Stimulated activated CD8-positive, alpha-beta memory T cell treated with anti-CD3 and anti-CD28 coated beads, Interleukin-12 subunit alpha, Interleukin-12 subunit beta, amount 100 ng/mL, for 1 hour (primary cell): ENCODE data around the gene TRPM4.
"Not testable (repeated sequence)": the region's sequence is repeated elsewhere in the genome, so short reads cannot be mapped to it uniquely, and the experiment has no call there.

Source experiments
- DNase-seq: peaks from one replicate; pipeline ENCODE4 v3.0.0-alpha.2; 2020; ENCODE audit warnings: low read depth

The TRPM4 gene

GRCh38 chr19:49151267-49152118, 6.1 kb upstream of the TRPM4 start:
- DNase-seq: no peak

GRCh38 chr19:49152119-49152550, 5.5 kb upstream of the TRPM4 start:
- no peak for DNase-seq

GRCh38 chr19:49153167-49153809, 4.3 kb upstream of the TRPM4 start:
- no peak for DNase-seq

GRCh38 chr19:49154279-49154678, 3.3 kb upstream of the TRPM4 start:
- DNase-seq: no peak

GRCh38 chr19:49155005-49155819, 2.4 kb upstream of the TRPM4 start, which contains the start of gene HRC:
Gene HRC (minus strand): TSS chr19:49155396. CDS start chr19:49155237, 159 bp downstream.
- no peak for DNase-seq

GRCh38 chr19:49155820-49156346, 1.7 kb upstream of the TRPM4 start:
- no peak for DNase-seq

GRCh38 chr19:49160450-49161189, 3.0 kb downstream of the TRPM4 start:
- DNase-seq: no peak

- DNase-seq: no peak
Observed at GRCh38 chr19:49161987-49162386, 4.4 kb downstream of the TRPM4 start.

- DNase-seq: no peak
Observed at GRCh38 chr19:49165111-49165750, 7.6 kb downstream of the TRPM4 start.

GRCh38 chr19:49165865-49166301, 8.3 kb downstream of the TRPM4 start:
- no peak for DNase-seq

GRCh38 chr19:49167857-49168409, 10.3 kb downstream of the TRPM4 start:
- DNase-seq: no peak

- DNase-seq: no peak
Observed at GRCh38 chr19:49168421-49168820, 10.8 kb downstream of the TRPM4 start.

- no peak for DNase-seq
Observed at GRCh38 chr19:49173198-49173597, 15.6 kb downstream of the TRPM4 start.

GRCh38 chr19:49180659-49181058, 23.1 kb downstream of the TRPM4 start:
- DNase-seq: no peak

GRCh38 chr19:49182010-49182847, 24.6 kb downstream of the TRPM4 start:
- DNase-seq: not testable (repeated sequence)

- no peak for DNase-seq
Observed at GRCh38 chr19:49182848-49183375, 25.3 kb downstream of the TRPM4 start.

- DNase-seq: no peak
Observed at GRCh38 chr19:49186108-49186507, 28.5 kb downstream of the TRPM4 start.

GRCh38 chr19:49188626-49189200, 31.1 kb downstream of the TRPM4 start:
- DNase-seq: no peak

- DNase-seq: no peak
Observed at GRCh38 chr19:49189259-49189658, 31.7 kb downstream of the TRPM4 start.
